HG03025 (cell line): ENCODE data around the gene SERHL2.
"Not testable (repeated sequence)": the region's sequence is repeated elsewhere in the genome, so short reads cannot be mapped to it uniquely, and the experiment has no call there.

ENCODE experiments used
- ATAC-seq: cut with Tn5 transposase; IDR thresholded peaks from one replicate; pipeline ENCODE4 v1.9.1; 2021; ENCODE audit warnings: mild to moderate bottlenecking, moderate library complexity; ENCODE audit not compliant: unreplicated experiment, low FRiP score

Gene SERHL2

DNA sequence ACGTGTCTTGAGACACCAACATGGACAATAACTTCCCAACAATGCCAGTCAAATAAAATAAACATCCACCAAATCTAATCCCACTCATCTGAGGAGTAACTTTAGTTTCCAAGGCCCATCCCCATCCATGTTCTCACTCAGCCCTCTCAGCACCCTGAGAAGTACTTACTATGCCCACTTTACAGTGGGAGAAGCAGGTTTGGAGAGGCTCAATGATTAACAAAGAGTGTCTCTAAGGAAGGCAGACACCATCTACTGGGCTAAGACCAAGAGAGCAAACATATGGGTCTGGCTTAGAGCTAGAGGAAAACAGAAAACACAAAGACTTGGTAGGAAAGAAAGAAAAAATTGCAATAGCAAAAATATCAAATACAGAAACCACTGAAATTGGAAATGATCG, 49.7 kb downstream of the SERHL2 start:
- ATAC-seq, result no peak

DNA sequence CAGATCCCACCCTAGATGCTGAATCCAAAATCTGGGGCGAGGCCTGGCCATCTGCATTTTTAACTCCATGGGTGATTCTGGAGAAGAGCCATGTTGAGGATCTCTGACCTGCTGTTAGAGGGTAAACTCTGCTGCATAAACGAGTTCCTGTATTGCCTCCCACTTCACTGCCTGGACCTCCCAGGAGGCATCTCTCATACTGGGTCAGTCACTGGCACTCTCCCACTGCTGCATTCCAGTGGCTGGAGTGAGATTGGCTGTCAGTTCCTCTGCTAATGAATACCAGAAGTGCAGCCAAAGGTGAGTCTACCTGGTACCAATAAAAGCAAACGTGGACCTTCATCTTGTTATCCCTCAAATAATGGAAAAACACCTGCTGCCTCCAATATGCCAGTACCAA, 50.6 kb downstream of the SERHL2 start:
- no peak for ATAC-seq

DNA sequence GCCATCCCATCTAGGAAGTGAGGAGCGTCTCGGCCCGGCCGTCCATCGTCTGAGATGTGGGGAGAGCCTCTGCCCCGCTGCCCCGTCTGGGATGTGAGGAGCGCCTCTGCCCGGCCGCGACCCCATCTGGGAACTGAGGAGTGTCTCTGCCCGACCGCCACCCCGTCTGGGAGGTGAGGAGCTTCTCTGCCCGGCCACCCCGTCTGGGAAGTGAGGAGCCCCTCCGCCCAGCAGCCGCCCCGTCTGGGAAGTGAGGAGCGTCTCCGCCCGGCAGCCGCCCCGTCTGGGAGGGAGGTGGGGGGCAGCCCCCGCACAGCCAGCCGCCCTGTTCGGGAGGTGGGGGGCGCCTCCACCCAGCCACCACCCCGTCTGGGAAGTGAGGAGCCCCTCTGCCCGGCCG, 53.9 kb downstream of the SERHL2 start:
- ATAC-seq, result not testable (repeated sequence)

DNA sequence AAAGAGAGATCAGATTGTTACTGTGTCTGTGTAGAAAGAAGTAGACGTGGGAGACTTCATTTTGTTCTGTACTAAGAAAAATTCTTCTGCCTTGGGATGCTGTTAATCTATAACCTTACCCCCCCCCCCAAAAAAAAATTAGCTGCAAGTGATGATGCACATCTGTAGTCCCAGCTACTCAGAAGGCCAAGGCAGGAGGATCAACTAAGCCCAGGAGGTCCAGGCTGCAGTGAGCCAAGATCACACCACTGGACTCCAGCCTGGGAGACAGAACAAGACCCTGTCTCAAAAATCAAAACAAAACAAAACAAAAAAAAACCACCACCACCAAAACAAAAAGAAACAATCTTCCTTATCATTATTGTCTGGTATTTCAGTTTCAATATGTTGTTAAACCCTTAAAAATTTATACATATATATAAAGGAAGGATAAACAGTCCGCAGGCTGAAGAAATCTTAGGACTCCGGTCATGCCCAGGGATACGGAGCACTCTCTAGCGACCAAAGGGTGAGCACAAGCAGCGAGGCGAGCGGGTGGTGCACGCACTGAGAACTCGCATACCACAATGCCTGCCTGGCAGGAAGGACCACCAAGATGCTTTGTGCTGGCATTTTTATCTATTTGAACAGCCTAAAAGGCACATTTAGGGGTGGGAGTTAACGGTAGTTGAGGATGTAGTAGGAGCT, 54.5 kb downstream of the SERHL2 start:
- ATAC-seq, result no peak

DNA sequence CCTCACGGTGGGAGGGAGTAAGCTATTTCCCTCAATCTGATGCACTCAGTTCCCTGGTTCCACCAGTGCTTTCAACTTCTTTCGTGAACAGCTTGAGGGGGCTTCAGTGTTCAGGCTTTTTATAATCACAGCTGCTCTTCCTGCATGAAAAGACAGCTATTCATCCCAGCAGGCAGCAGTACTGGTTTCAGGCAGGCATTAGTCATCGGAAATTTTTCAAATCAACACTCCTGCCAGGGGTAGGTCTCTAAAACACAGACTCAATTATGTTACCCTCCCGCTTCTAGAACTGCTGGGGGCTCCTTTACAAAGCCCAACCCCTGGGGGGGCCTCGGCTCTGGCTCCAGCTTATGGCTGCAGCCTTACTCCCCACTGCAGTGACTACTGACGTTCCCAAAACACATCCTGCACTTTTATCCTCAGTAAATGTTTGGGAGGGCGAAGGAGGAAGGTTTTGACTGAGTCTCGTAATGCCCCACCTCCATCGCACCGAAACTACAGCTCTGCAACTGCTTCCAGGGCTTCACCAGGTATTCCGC, 55.1 kb downstream of the SERHL2 start:
- ATAC-seq, result no peak

DNA sequence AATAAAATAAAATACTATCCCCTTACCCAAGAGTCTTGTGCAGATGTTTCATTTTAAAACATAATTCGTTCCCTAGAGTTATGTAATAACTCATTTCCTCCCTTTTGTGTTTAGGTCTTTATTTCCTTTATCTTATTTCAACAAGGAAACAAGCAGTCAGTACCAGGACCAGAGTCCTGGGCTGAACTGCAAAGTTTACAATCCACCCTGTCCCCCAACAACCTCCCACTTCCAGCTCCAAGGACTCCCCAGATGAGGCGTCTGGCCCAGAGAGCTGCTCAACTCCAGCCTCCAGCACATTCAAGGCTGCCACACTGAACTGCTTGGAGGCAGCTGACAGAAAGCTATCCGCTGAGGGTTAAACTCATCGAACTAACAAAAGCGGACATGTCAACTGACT, 56.4 kb downstream of the SERHL2 start:
- ATAC-seq, result no peak

DNA sequence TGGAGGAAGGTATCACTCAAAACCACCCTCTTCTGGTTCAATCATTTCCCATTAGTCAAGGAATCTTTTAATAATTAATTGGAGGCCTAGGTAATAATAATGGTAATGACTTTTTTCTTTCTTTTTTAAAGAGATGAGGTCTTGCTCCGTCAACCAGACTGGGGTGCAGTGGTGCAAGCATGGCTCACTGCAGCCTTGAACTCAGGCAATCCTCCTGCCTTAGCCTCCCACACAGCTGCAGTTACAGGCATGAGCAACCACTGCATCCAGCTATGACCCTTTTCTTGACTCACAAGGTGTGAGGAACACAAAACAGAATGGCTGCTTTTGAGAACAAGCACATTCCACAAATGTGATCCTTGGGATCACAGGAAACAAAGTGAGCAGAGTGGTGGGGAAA, 57.3 kb downstream of the SERHL2 start:
- no peak for ATAC-seq

DNA sequence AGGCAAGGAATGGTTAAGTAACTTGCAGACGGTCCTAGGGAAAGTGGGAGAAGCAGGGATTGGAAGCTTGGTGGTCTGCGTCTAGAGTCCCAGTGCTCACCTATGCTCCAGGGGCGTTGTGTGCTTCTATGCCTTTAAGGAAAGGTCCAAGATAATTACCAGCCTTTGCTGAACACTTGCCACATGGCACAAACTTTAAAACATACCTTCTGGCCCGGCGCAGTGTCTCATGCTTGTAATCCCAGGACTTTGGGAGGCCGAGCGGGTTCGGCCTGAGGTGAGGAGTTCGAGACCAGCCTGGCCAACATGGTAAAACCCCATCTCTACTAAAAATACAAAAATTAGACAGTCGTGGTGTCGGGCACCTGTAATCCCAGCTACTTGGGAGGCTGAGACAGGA, 58.6 kb downstream of the SERHL2 start:
- no peak for ATAC-seq

DNA sequence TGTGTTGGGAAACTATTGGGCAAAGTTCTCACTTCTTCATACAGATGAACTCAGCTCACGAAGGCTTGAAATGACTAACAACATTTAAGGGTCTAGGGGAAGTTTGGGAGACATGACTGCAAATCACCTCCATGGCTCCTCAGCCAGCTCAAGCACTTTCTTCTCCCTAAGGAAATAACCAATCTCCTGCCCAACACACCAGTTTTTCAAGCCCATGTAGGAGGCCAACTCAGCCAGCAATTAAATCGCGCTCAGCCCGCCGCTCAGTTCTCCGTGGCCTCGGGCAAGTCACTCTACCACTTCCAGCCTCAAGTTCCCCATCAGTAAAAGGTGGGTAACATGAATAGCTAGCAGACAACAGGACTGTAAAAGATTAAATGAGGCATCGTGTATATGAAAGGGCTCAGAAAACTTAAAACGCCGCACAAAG, 60.1 kb downstream of the SERHL2 start:
- ATAC-seq, result no peak

DNA sequence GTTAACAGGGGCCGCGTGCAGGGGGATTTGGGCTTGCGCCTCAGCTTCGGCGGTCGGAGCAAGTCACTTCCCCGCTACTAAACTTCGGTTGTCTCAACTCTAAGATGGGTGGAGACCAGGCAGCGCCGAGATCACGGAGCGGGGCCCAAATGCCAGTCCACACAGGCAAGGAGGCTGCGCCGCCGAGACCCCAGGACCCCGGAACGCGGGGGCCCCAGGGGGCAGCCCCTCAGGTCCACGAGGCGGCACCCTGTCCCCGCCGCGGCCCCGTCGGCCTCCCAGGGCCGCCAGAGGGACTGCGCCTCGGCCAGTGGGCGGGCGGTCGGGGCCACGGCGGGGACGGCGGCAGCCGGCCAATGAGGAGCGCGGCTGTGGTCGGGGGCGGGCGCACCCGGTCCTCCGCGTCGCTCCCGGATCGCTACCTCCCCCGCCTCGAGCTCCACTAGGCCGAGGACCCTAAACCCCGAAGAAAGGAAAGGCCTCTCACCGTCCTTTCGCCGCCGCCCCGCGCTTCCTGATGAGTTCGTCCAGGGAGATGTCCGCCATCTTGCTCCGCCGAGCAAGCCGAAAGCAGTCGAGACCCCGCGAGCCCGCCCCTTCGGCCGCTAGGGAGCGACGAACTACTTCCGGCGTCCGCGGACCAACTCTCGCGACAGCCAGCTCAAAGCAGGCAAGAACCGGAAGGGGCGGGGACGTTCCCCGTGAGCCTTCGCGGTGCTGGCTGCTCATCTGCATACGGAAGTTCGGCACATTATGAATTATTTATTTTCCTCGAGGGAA, 60.7 kb downstream of the SERHL2 start, which contains the start of gene POLDIP3:
POLDIP3 (minus strand) TSS at position 572 of the 780 bp plus-strand sequence; CDS start at position 546, 26 bp downstream.
- peak; percentile 53 for ATAC-seq

DNA sequence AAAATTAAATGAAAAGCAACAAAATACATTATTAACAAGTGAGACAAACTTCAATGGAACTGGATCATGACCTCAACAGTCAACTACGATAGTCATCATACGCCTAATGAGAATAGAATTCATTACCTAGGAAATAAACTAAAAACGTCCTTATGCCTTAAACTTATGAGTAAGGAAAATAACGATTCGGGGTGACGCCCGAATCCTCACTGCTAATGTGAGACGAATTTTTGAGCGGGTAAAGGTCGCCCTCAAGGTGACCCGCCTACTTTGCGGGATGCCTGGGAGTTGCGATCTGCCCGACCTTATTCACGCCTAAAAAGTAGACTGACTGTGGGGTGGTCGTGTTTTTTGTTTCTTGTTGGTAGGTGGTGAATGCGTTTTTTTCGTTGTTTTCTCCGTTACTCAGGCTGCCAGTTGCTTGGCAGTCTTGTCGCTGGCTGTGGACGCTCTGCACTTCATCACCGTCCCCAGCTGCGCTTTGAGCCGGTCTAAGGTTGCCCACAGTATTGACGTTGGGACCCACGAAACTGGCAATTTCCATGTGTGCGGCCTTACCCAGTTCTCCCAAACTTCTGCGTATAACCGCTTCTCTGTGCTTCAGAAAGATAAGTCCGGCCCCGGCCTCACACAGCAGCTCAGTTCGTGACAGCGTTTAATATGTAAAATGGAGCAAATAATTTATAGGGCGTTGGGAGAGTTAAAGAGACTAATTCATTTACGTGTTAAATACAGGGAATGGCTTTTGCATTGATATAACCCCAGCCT, 61.5 kb downstream of the SERHL2 start:
- ATAC-seq, result peak; percentile 49

DNA sequence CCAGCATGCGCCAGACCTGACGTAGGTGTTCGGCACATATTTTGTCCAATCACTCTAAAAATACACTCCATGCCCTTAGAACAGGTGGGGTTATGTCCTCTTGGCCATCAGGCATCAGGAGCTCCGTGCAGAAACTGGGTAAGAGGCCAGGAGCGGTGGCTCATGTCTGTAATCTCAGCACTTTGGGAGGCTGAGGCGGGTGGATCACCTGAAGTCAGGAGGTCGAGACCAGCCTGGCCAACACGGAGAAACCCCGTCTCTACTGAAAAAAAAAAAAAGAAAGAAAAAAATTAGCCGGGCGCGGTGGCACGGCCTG, 62.1 kb downstream of the SERHL2 start:
- not testable (repeated sequence) for ATAC-seq

DNA sequence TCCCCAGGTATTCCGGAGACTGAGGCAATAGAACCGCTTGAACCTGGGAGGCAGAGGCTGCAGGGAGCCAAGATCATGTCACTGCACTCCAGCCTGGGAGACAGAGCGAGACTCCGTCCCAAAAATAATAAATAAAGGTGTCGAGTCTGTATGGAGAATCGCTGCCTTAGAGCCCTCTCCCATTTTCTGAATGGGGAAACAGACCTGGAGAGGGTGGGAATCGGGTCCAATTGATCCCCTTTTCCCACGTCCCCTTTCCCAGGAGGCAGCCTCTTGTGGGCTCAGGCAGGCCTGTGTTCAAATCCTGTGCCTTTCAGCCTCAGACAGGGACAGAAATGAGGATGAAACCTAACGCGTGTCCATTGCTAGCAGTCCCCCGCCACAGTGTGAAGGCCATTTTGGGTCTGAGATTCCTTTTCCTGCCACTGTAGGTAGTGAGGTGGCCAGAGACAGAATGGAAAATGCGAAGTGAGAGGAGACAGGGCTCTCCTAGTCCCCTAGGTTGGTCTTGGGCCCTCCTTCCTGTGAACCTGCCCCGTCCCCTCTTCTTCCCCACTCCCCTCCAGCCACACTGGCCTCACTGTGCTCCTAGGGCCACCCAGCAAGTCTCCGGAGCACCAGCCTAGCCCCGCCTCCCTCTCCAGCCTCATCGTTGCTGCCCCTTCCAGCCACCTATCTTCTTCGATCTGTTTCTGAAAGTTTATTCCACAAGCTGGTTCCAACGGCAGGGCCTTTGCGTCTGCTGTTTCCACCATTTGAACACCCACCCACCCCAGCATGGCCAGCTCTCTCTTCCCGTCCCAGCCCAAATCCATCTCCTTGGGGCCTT, 63.6 kb downstream of the SERHL2 start:
- ATAC-seq, result no peak

DNA sequence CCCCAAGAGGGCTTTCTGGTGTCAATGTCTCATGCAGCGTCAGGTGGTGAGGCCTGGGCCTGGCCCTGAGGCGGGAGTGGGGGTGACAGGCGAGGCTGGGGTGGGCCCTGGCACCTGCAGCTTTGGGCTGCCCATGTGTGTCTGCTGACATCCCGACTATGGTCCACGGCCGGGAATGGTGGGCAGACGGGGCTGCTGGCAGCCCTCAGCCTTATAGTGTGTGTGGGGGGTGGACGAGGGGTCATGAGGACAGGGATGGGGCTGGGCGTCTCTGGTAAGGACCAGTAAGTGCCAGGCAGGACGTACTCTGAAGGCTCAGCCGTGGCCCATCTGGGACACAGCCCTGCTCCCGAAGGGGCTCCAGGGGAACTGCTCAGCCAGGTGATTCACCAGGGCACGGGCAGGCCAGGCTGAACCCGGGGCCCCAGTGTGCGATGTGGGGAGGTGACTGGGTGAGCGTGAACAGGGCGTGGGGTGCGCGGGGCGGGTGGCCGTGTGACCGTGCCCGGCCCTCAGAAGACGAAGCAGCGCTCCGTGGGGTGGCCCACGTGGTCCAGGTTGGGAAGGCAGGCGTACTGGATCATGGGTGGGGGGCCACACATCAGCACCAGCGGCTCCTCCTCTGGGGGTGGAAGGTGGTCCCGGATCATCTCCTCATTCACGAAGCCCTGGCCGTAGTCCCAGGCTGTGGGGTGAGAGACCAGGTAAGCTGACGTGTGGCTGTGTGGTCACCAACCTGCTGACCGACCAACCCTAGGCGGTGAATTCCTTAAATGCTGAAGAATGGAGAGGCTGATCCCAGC, 65.7 kb downstream of the SERHL2 start:
- ATAC-seq, result no peak

DNA sequence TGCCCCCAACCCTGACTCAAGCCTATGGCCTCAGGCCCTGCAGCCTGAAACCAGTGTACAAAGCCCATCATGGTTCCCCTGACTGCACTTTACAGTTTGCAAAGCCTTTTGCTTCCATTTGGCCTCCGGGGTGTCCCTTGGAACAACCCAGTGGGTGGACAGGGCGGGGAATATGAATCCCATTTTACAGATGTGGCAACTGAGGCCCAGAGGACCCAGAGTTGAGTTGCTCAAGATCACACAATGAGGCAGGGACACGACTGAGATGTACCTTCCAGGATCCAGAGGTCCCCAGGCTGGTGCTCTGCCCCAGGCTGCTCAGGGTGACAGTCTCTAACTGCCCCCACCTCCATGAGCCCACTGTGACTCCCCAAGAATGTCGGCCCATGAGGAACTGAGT, 66.3 kb downstream of the SERHL2 start:
- no peak for ATAC-seq

DNA sequence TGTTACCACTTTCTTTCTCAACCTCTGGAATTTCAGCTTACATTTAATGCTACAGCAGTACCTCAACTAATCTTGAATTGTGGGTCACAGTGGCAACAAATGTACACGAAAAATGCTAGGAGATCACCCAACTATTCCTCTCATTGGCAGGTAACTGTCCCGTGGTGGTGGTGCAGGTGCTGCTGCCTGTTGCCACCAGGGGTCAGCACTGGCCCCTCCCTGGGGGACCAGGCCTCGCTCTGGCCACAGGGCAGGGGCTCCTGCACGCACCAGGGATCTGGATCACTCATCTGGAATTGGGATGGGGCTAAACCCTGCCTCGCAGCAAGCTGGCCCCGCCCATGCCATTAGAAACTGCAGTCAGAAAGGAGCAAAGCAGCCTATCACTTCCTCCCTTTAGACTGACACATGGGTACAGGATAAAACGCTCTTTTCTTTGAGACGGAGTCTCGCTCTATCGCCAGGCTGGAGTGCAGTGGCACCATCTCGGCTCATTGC, 67.8 kb downstream of the SERHL2 start:
- ATAC-seq, result no peak

DNA sequence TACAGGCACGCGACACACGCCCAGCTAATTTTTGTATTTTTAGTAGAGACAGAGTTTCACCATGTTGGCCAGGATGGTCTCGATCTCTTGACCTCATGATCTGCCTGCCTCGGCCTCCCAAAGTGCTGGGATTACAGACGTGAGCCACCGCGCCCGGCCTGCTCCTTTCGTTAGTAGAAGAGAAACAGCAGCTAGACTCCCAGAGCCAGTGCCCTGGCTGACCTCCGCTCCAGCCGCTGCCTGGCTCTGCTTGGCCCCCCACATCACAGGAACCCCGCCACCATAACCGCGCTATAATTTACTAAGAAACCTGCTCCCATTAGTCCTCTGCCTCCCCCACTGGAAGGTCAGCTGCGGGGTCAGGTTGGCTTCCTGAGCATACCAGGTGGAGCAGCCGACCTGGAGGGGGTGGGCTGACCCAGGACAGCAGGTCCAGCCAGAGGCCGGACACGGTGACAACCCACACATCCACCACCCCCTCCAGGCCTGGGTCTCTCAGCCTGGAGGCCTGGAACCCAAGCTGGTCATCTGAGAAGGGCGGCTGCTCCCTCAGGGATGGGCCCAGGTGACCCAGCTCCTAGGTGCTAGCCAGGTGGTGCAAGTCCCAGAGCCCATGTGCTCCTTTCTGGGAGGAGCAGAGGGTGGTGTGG, 68.4 kb downstream of the SERHL2 start:
- ATAC-seq, result no peak

DNA sequence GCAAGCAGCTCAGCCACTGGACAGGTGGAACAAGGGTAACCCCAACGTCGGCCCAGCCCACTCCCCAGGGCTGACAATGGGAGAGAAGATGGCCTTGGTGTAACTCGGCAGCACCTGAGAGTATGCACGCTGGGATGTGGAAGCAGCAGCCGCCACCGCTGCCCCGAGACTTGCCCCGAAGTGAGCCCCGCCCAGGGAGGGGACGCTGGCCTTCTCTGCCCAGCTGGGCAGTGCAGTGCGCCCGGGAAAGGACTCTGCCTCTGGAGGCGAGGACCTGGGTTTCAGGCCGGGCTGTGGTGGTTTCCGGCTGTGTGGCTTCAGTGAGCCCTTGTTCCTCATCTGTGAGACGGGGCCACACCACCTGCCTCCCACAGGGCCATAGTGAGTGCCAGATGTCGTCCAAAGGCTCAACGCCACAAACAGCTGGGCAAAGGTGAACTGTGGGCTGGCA, 69.6 kb downstream of the SERHL2 start:
- ATAC-seq, result no peak
